ENCODE results near the gene DALRD3.

DNA sequence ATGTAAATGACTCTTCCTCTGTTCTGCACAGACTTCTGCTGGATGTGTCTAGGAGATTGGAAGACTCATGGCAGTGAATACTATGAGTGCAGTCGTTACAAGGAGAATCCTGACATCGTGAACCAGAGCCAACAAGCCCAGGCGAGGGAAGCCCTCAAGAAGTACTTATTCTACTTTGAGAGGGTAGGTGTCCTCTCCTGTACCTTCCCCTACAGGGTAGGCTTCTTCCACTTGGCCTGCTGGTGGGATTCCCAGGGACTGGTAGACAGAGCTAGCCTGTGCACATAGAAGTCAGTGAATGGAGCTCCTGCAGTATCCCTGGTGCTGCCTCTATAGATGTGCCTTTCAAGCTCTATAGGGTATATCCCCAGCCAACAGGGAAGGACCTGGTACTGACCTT is 38.9 kb downstream of the DALRD3 start:
- no peak for TF ChIP-seq CTCF (IDR thresholded peaks at IDR 0.05; ENCODE audit: insufficient read depth, low read length)
- TF ChIP-seq, protein P1, sequence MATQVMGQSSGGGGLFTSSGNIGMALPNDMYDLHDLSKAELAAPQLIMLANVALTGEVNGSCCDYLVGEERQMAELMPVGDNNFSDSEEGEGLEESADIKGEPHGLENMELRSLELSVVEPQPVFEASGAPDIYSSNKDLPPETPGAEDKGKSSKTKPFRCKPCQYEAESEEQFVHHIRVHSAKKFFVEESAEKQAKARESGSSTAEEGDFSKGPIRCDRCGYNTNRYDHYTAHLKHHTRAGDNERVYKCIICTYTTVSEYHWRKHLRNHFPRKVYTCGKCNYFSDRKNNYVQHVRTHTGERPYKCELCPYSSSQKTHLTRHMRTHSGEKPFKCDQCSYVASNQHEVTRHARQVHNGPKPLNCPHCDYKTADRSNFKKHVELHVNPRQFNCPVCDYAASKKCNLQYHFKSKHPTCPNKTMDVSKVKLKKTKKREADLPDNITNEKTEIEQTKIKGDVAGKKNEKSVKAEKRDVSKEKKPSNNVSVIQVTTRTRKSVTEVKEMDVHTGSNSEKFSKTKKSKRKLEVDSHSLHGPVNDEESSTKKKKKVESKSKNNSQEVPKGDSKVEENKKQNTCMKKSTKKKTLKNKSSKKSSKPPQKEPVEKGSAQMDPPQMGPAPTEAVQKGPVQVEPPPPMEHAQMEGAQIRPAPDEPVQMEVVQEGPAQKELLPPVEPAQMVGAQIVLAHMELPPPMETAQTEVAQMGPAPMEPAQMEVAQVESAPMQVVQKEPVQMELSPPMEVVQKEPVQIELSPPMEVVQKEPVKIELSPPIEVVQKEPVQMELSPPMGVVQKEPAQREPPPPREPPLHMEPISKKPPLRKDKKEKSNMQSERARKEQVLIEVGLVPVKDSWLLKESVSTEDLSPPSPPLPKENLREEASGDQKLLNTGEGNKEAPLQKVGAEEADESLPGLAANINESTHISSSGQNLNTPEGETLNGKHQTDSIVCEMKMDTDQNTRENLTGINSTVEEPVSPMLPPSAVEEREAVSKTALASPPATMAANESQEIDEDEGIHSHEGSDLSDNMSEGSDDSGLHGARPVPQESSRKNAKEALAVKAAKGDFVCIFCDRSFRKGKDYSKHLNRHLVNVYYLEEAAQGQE (IDR thresholded peaks at IDR 0.05; ENCODE audit: insufficient replicate concordance, low read depth) = no peak
